Caco-2 (cell line): ENCODE measurements around the gene PHLPP1. TPM values are rescaled to one million over a fixed set of nuclear protein-coding genes. Genes with fewer than 3 reads are reported as not detected.

Source experiments
- BruUV-seq: library from RNA; stranded (reverse); fragments of 400-500 nt; replicated peaks from 2 replicates; lab custom pipeline; 2021; lab: Mats Ljungman, UMichigan
- CTCF ChIA-PET: fragments of 300-600 bp; sonication (Branson Sonifier 250); formaldehyde crosslinking; loops from one replicate; lab custom pipeline; 2022; ENCODE audit warnings: antibody characterized with exemption; lab: Charles Lee
- POLR2A ChIA-PET: fragments of 300-600 bp; sonication (Branson Sonifier 250); formaldehyde crosslinking; loops from one replicate; lab custom pipeline; 2022; ENCODE audit warnings: antibody characterized with exemption; lab: Charles Lee
- DNase-seq, 2 experiments: peaks; one replicate each; pipeline versions ENCODE4 v3.0.0 to v3.0.0-alpha.2; 2020 to 2022
- H3K27me3 ChIP-seq: replicated peaks from 2 replicates; pipeline ENCODE4 v1.6.0; 2011; ENCODE audit warnings: low read length; ENCODE audit not compliant: control insufficient read depth, insufficient read depth
- H3K36me3 ChIP-seq: 2 replicates; pipeline ENCODE4 v1.5.1; 2011; ENCODE audit warnings: low read length; ENCODE audit not compliant: control insufficient read depth, insufficient read depth
- H3K4me1 ChIP-seq: fragments of 250-450 bp; sonication (Bioruptor Pico); 2 replicates; pipeline ENCODE4 v1.5.1; 2020; ENCODE audit warnings: mild to moderate bottlenecking
- H3K4me3 ChIP-seq: 2 replicates; pipeline ENCODE4 v1.5.1; 2011; ENCODE audit warnings: low read depth, mild to moderate bottlenecking, control low read depth, low read length
- H3K9me3 ChIP-seq: fragments of 250-450 bp; sonication (Bioruptor Pico); 2 replicates; pipeline ENCODE4 v1.5.1; 2020; ENCODE audit warnings: mild to moderate bottlenecking, moderate library complexity
- H3K27ac Mint-ChIP-seq: one replicate; pipeline ENCODE4 v1.8.0; 2022; ENCODE audit warnings: mixed read lengths; ENCODE audit not compliant: unreplicated experiment
- H3K27me3 Mint-ChIP-seq: one replicate; pipeline ENCODE4 v1.8.0; 2022; ENCODE audit warnings: mixed read lengths; ENCODE audit not compliant: insufficient read depth, unreplicated experiment
- H3K36me3 Mint-ChIP-seq: one replicate; pipeline ENCODE4 v1.8.0; 2022; ENCODE audit warnings: mild to moderate bottlenecking, mixed read lengths; ENCODE audit not compliant: insufficient read depth, unreplicated experiment
- H3K4me1 Mint-ChIP-seq: one replicate; pipeline ENCODE4 v1.8.0; 2022; ENCODE audit warnings: low read depth, mixed read lengths; ENCODE audit not compliant: unreplicated experiment
- H3K4me3 Mint-ChIP-seq: one replicate; pipeline ENCODE4 v1.8.0; 2022; ENCODE audit warnings: mild to moderate bottlenecking, moderate library complexity, mixed read lengths; ENCODE audit not compliant: unreplicated experiment
- H3K9me3 Mint-ChIP-seq: one replicate; pipeline ENCODE4 v1.8.0; 2022; ENCODE audit warnings: mixed read lengths; ENCODE audit not compliant: unreplicated experiment
- CTCF ChIP-seq, 2 experiments: fragments of 200-600 bp in 1 of 2; IDR thresholded peaks; 1 replicate in 1 of 2; 2 replicates in 1 of 2; pipeline versions ENCODE4 v1.5.1 to v1.8.0; 2011 to 2022; ENCODE audit warnings: antibody characterized with exemption in 1 of 2, control low read depth in 1 of 2, inconsistent platforms in 1 of 2, low read depth in 1 of 2, low read length in 1 of 2, mild to moderate bottlenecking in 1 of 2, moderate library complexity in 1 of 2; ENCODE audit not compliant: insufficient read depth in 1 of 2, severe bottlenecking in 1 of 2, unreplicated experiment in 1 of 2
- intact Hi-C: fragments of 100-400 bp; cut with micrococcal nuclease; formaldehyde crosslinking; loops from one replicate; pipeline ENCODE4 v1.10.0; 2022; ENCODE audit not compliant: unreplicated experiment
- total RNA-seq: library from RNA; stranded (reverse); gene quantifications from 2 replicates; pipeline ENCODE4 v1.2.3, GENCODE V29; 2022

The PHLPP1 gene
- total RNA-seq, 1 experiment from 2014 or later = 20.1 TPM

- CTCF ChIA-PET = no interaction called here
- Mint-ChIP-seq H3K27ac (no peak overlapping the region), H3K4me1 (peaks cover 5% of the 10 kb centered on the region), H3K4me3 (no peak overlapping the region), H3K36me3 (peaks cover 6% of the 10 kb centered on the region), H3K9me3 (no peaks in the 10 kb centered on the region), H3K27me3 (no peaks in the 10 kb centered on the region)
- Histone ChIP-seq H3K9me3 (no peaks in the 10 kb centered on the region), H3K4me3 (no peak overlapping the region), H3K4me1 (no peaks in the 10 kb centered on the region), H3K36me3 (no peaks in the 10 kb centered on the region), H3K27me3 (no peaks in the 10 kb centered on the region)
- POLR2A ChIA-PET = no interaction called here
- intact Hi-C loops = no loop called here
- BruUV-seq = no TSS peak
- TF ChIP-seq CTCF (IDR thresholded peaks at IDR 0.05; ENCODE audit: insufficient read depth in 1 of 2, low read depth in 1 of 2, low read length in 1 of 2, severe bottlenecking in 1 of 2, unreplicated experiment in 1 of 2) = no peak
- no peak for DNase-seq
These were observed 281.2 kb downstream of the PHLPP1 start for GRCh38 chr18:62996566-62996965.

DNA sequence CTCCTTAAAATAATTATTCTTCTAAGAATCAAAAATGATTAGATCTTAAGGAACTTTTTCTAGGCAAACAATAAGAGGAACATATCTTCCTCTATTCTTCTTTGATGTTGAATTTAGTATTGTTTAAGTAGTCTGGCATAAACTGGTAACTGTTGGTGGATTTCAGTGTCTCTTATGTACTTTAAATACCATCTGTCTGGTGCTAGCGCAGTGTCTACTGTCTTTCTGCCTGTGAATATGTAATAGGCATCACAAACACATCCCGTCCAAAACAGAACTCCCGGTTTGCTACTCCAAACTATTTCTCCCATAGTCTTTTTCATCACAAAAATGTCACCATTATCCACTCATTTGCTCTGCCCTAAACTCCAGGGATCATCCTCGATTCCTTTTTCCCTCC is 281.7 kb downstream of the PHLPP1 start:
- no peak for TF ChIP-seq CTCF (IDR thresholded peaks at IDR 0.05; ENCODE audit: insufficient read depth in 1 of 2, low read depth in 1 of 2, low read length in 1 of 2, severe bottlenecking in 1 of 2, unreplicated experiment in 1 of 2)
- peaks cover 5% of the 10 kb centered on the region for H3K4me1 Mint-ChIP-seq
- H3K4me1 ChIP-seq = no peaks in the 10 kb centered on the region
- H3K27me3 Mint-ChIP-seq = no peaks in the 10 kb centered on the region
- no TSS peak for BruUV-seq
- POLR2A ChIA-PET = no interaction called here
- DNase-seq = no peak
- no peak overlapping the region for H3K27ac Mint-ChIP-seq
- CTCF ChIA-PET = no interaction called here
- peaks cover 4% of the 10 kb centered on the region for H3K36me3 Mint-ChIP-seq
- no peaks in the 10 kb centered on the region for H3K27me3 ChIP-seq
- H3K4me3 ChIP-seq = no peak overlapping the region
- H3K4me3 Mint-ChIP-seq = no peak overlapping the region
- no peaks in the 10 kb centered on the region for H3K9me3 Mint-ChIP-seq
- no peaks in the 10 kb centered on the region for H3K9me3 ChIP-seq
- intact Hi-C loops = no loop called here
- H3K36me3 ChIP-seq = no peaks in the 10 kb centered on the region

GRCh38 chr18:62998443-62998842 is 283.1 kb downstream of the PHLPP1 start:
- Mint-ChIP-seq H3K4me3 (no peak overlapping the region), H3K9me3 (no peaks in the 10 kb centered on the region), H3K27ac (no peak overlapping the region), H3K27me3 (no peaks in the 10 kb centered on the region), H3K4me1 (peaks cover 2% of the 10 kb centered on the region), H3K36me3 (no peaks in the 10 kb centered on the region)
- no TSS peak for BruUV-seq
- no peaks in the 10 kb centered on the region for H3K4me1 ChIP-seq
- no peak for TF ChIP-seq CTCF (IDR thresholded peaks at IDR 0.05; ENCODE audit: insufficient read depth in 1 of 2, low read depth in 1 of 2, low read length in 1 of 2, severe bottlenecking in 1 of 2, unreplicated experiment in 1 of 2)
- H3K36me3 ChIP-seq = no peaks in the 10 kb centered on the region
- no peaks in the 10 kb centered on the region for H3K9me3 ChIP-seq
- POLR2A ChIA-PET = no interaction called here
- CTCF ChIA-PET = no interaction called here
- no peak for DNase-seq
- intact Hi-C loops = no loop called here
- H3K4me3 ChIP-seq = no peak overlapping the region
- H3K27me3 ChIP-seq = no peaks in the 10 kb centered on the region
